H1 (cell line): ENCODE measurements around the gene HES5. TPM values are rescaled to one million over a fixed set of nuclear protein-coding genes. Genes with fewer than 3 reads are reported as not detected.

Source experiments
- CBX8 ChIP-seq: fragments of 300-800, 300-1000 bp; sonication (generic); IDR thresholded peaks from 2 replicates; pipeline ENCODE4 v1.7.1; 2016; ENCODE audit warnings: low read depth, low read length, borderline replicate concordance
- CREB1 ChIP-seq: IDR thresholded peaks from 2 replicates; pipeline ENCODE4 v1.6.1; 2012; ENCODE audit warnings: inconsistent platforms
- CTBP2 ChIP-seq: IDR thresholded peaks from 2 replicates; pipeline ENCODE4 v1.7.0; 2011; ENCODE audit warnings: borderline replicate concordance, mild to moderate bottlenecking, moderate library complexity, mixed read lengths, low read length; ENCODE audit not compliant: insufficient read depth, insufficient read length
- EP300 ChIP-seq, 2 experiments: IDR thresholded peaks; 1 replicate in 1 of 2; 2 replicates in 1 of 2; pipeline ENCODE4 v1.6.1; 2011 to 2012; ENCODE audit warnings: low read depth in 2 of 2, low read length in 2 of 2, mild to moderate bottlenecking in 2 of 2, borderline replicate concordance in 1 of 2, inconsistent platforms in 1 of 2, moderate library complexity in 1 of 2
- EZH2 ChIP-seq: fragments of 200-600 bp; sonication (generic); IDR thresholded peaks from 2 replicates; pipeline ENCODE4 v1.7.1; 2012; ENCODE audit warnings: low read depth, mild to moderate bottlenecking, moderate library complexity, low read length, inconsistent platforms; ENCODE audit not compliant: severe bottlenecking
- FOSL1 ChIP-seq: IDR thresholded peaks from 2 replicates; pipeline ENCODE4 v1.6.1; 2011; ENCODE audit warnings: mild to moderate bottlenecking, low read depth, low read length, moderate library complexity; ENCODE audit not compliant: insufficient read depth
- HDAC2 ChIP-seq, 2 experiments: fragments of 300-600 bp in 1 of 2; sonication (generic) in 1 of 2; IDR thresholded peaks; 2 replicates each; pipeline ENCODE4 v1.6.1; 2011 to 2012; ENCODE audit warnings: low read depth in 2 of 2, low read length in 2 of 2, mild to moderate bottlenecking in 2 of 2, moderate library complexity in 2 of 2, borderline replicate concordance in 1 of 2, inconsistent platforms in 1 of 2
- POLR2A ChIP-seq, 2 experiments: IDR thresholded peaks; 1 replicate in 1 of 2; 2 replicates in 1 of 2; pipeline ENCODE4 v1.6.1; 2011; ENCODE audit warnings: low read depth in 2 of 2, low read length in 2 of 2, mild to moderate bottlenecking in 2 of 2; ENCODE audit errors: control extremely low read depth in 1 of 2
- POLR2AphosphoS5 ChIP-seq: IDR thresholded peaks from 2 replicates; pipeline ENCODE4 v1.6.1; 2011; ENCODE audit warnings: low read depth, low read length
- RFX5 ChIP-seq: IDR thresholded peaks from 2 replicates; pipeline ENCODE4 v1.6.1; 2011; ENCODE audit warnings: low read depth, low read length, improper control_type of control experiment, borderline replicate concordance
- RXRA ChIP-seq: IDR thresholded peaks from 2 replicates; pipeline ENCODE4 v1.6.1; 2011; ENCODE audit warnings: low read depth, mild to moderate bottlenecking, low read length, moderate library complexity; ENCODE audit not compliant: insufficient read depth
- SAP30 ChIP-seq: fragments of 300-600 bp; sonication (generic); IDR thresholded peaks from 2 replicates; pipeline ENCODE4 v1.7.1; 2012; ENCODE audit warnings: low read length, moderate library complexity, mild to moderate bottlenecking, inconsistent platforms; ENCODE audit not compliant: insufficient read depth, insufficient replicate concordance
- SP1 ChIP-seq: IDR thresholded peaks from 2 replicates; pipeline ENCODE4 v1.6.1; 2011; ENCODE audit warnings: low read depth, low read length
- SRF ChIP-seq: IDR thresholded peaks from 2 replicates; pipeline ENCODE4 v1.6.1; 2011; ENCODE audit warnings: mild to moderate bottlenecking, low read depth, low read length, moderate library complexity
- TAF1 ChIP-seq: IDR thresholded peaks from 2 replicates; pipeline ENCODE4 v1.6.1; 2011; ENCODE audit warnings: mild to moderate bottlenecking, low read depth, low read length
- TAF7 ChIP-seq: optimal IDR thresholded peaks from 2 replicates; pipeline ENCODE3; 2011; ENCODE audit warnings: low read depth, mild to moderate bottlenecking, inconsistent platforms, low read length, moderate library complexity, borderline replicate concordance
- TBP ChIP-seq: IDR thresholded peaks from 2 replicates; pipeline ENCODE4 v1.6.1; 2011; ENCODE audit warnings: low read depth, low read length, improper control_type of control experiment
- TCF12 ChIP-seq: IDR thresholded peaks from 2 replicates; pipeline ENCODE4 v1.6.1; 2011; ENCODE audit warnings: low read depth, mild to moderate bottlenecking, low read length
- ZNF274 ChIP-seq: IDR thresholded peaks from 2 replicates; pipeline ENCODE4 v1.7.0; 2012; ENCODE audit warnings: low read length, borderline replicate concordance; ENCODE audit errors: extremely low read depth
- polyA plus RNA-seq, 7 experiments: library from polyadenylated mRNA; depleted of rRNA in 3 of 7; stranded (reverse) in 5 of 7; unstranded in 2 of 7; fragments of >200 nt in 5 of 7; fragments of 200-250 nt in 2 of 7; gene quantifications; 1 replicate in 5 of 7; 2 replicates in 1 of 7; 4 replicates in 1 of 7; pipeline versions ENCODE4 v1.2.1 to v1.2.3, GENCODE V29; 2011 to 2013; ENCODE audit warnings: missing spikeins in 2 of 7, mixed read lengths in 2 of 7
- total RNA-seq: library from RNA; stranded (reverse); fragmentation: NEBNext Ultra II Directional; extraction: Animal tissue kit (Norgen Biotek cat#: 25700); gene quantifications from 2 replicates; pipeline ENCODE4 v1.2.1, GENCODE V29; 2021
- TF ChIP-seq, protein P1 (sequence below), 3 experiments: IDR thresholded peaks; 1 replicate in 2 of 3; 2 replicates in 1 of 3; pipeline versions ENCODE4 v1.5.1 to v1.6.1; 2011; ENCODE audit warnings: low read length in 3 of 3, mild to moderate bottlenecking in 3 of 3, inconsistent platforms in 2 of 3, low read depth in 1 of 3, moderate library complexity in 1 of 3; ENCODE audit not compliant: insufficient read depth in 1 of 3; ENCODE audit errors: control extremely low read depth in 1 of 3

HES5 gene
- total and polyA plus RNA-seq, 2 of the 8 experiments (the other 6 are each of a cell fraction or from before 2014, with no cell fraction given), result 0.22 TPM; not detected in 1

- TF ChIP-seq TAF7 (peak; percentile 53), RXRA (no peak), ZNF274 (no peak), EZH2 (no peak), TAF1 (peak; percentile 92), CBX8 (no peak), TBP (peak; percentile 59; the same call in 1 of the 2 replicates), POLR2AphosphoS5 (peak; percentile 88), SRF (no peak), CREB1 (peak; percentile 70), CTBP2 (no peak), POLR2A (IDR thresholded peaks at IDR 0.05; ENCODE audit: control extremely low read depth in 1 of 2, low read depth in 2 of 2, low read length in 2 of 2) (peak in 1 of 2 experiments; percentile 88; a peak in 2 of 3 replicates), FOSL1 (no peak), SAP30 (no peak), EP300 (IDR thresholded peaks at IDR 0.05; ENCODE audit: borderline replicate concordance in 1 of 2, low read depth in 2 of 2, low read length in 2 of 2) (no peak), RFX5 (no peak), SP1 (0 out of 2 replicates have a peak, but pooled peaks have one; percentile 6), HDAC2 (IDR thresholded peaks at IDR 0.05; ENCODE audit: borderline replicate concordance in 1 of 2, low read depth in 2 of 2, low read length in 2 of 2) (0 out of 4 replicates have a peak, but pooled peaks of 1 of the 2 experiments have one; percentile 20), TCF12 (no peak)
- TF ChIP-seq, protein P1, sequence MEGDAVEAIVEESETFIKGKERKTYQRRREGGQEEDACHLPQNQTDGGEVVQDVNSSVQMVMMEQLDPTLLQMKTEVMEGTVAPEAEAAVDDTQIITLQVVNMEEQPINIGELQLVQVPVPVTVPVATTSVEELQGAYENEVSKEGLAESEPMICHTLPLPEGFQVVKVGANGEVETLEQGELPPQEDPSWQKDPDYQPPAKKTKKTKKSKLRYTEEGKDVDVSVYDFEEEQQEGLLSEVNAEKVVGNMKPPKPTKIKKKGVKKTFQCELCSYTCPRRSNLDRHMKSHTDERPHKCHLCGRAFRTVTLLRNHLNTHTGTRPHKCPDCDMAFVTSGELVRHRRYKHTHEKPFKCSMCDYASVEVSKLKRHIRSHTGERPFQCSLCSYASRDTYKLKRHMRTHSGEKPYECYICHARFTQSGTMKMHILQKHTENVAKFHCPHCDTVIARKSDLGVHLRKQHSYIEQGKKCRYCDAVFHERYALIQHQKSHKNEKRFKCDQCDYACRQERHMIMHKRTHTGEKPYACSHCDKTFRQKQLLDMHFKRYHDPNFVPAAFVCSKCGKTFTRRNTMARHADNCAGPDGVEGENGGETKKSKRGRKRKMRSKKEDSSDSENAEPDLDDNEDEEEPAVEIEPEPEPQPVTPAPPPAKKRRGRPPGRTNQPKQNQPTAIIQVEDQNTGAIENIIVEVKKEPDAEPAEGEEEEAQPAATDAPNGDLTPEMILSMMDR (IDR thresholded peaks at IDR 0.05; ENCODE audit: control extremely low read depth in 1 of 3, insufficient read depth in 1 of 3, low read depth in 1 of 3, low read length in 3 of 3), result no peak
These were observed 3.9 kb downstream of the HES5 start, which contains the start of gene PANK4 (continued) for GRCh38 chr1:2525920-2526823.
